Smooth muscle cell of bladder (primary cell): ENCODE results near the gene IRF4. TPM values are rescaled to one million over a fixed set of nuclear protein-coding genes. Genes with fewer than 3 reads are reported as not detected.

ENCODE experiments used
- total RNA-seq: library from RNA; depleted of rRNA; stranded (reverse); fragments of >200 nt; gene quantifications from 2 replicates; pipeline ENCODE4 v1.2.3, GENCODE V29; 2014

Gene IRF4
- total RNA-seq = 0.14 and 0.65 TPM in 2 replicates

DNA sequence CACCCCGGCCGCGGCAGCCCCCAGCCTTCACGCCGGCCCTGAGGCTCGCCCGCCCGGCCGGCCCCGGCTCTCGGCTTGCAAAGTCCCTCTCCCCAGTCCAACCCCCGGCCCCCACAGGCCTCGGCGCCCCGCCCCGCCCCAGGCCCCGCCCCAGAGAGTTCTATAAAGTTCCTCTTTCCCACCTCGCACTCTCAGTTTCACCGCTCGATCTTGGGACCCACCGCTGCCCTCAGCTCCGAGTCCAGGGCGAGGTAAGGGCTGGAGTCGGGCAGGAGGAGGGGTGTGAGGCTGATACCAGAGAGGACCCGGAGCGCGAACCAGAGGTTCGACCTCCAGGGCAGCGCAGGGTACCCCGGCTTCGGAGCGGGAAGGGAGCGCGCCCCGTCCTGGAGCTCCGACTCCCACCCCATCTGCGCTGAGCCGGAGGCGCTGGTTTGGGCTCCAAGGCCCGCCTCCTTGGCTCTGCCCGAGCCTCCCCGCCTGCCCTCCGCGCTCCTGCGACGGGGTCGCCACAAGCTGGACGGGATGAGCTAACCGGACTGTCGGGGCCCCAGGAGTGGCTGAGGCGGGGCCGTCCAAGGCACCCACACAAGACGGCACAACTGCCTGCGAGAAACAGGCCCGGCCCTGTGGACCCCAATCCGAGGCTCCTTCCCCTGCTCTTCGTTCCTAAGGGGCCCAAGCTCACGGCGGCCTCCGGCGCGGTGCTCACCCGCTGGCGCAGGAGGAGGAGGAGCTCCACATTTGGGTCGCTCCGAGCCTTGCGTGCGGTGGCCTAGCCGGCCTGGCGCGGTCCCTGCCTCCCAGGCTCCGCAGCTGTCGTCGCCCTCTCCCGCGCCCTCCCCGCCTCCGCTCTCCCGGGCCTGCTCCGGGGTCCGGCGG, at the start of gene IRF4:
TSS of gene IRF4 (plus strand) at position 194 of the 882 bp plus-strand sequence. CDS start 1,401 bp downstream, outside the sequence.

Other genes with a start within 250 kb of the IRF4 start
- gene DUSP22, start 99.3 kb upstream of the IRF4 start, total RNA-seq = 9.5 and 14.7 TPM in 2 replicates